Endothelial cell of umbilical vein (primary cell): ENCODE results near the gene LAD1. TPM values are rescaled to one million over a fixed set of nuclear protein-coding genes. Genes with fewer than 3 reads are reported as not detected.

Source experiments
- BruUV-seq: library from RNA; stranded (reverse); fragments of 400-500 nt; replicated peaks from 2 replicates; lab custom pipeline; 2021; lab: Mats Ljungman, UMichigan
- CTCF ChIA-PET: fragments of 300-600, 350-600 bp; sonication (Branson Sonifier 250); formaldehyde crosslinking; loops from one replicate; lab custom pipeline; 2021; ENCODE audit warnings: antibody characterized with exemption, inconsistent platforms; lab: Charles Lee
- POLR2A ChIA-PET: fragments of 300-600, 350-600 bp; sonication (Branson Sonifier 250); formaldehyde crosslinking; loops from one replicate; lab custom pipeline; 2021; ENCODE audit warnings: antibody characterized with exemption, inconsistent platforms; lab: Charles Lee
- DNase-seq: peaks from one replicate; pipeline ENCODE4 v3.0.0-alpha.2; 2011; ENCODE audit warnings: low read depth, low spot score
- FAIRE-seq: peaks from 2 replicates; lab custom pipeline; 2011; peaks lifted over from hg19 to GRCh38; lab: Jason Lieb, UNC
- H2AFZ ChIP-seq: 2 replicates; pipeline ENCODE4 v1.6.0; 2012; ENCODE audit warnings: low read depth, low read length, control low read depth, inconsistent platforms
- H3K27ac ChIP-seq: 2 replicates; pipeline ENCODE4 v1.5.1; 2011; ENCODE audit warnings: low read depth, mild to moderate bottlenecking, control low read depth, low read length, moderate library complexity; ENCODE audit not compliant: insufficient read depth
- H3K27me3 ChIP-seq, 2 experiments: 2 replicates each; pipeline versions ENCODE4 v1.6.0 to v1.6.1; 2011; ENCODE audit warnings: low read length in 2 of 2, mixed read lengths in 1 of 2; ENCODE audit not compliant: control insufficient read depth in 2 of 2, insufficient read depth in 2 of 2
- H3K36me3 ChIP-seq, 2 experiments: 2 replicates in 1 of 2; 3 replicates in 1 of 2; pipeline ENCODE4 v1.5.1; 2011; ENCODE audit warnings: low read length in 2 of 2, mild to moderate bottlenecking in 1 of 2, moderate library complexity in 1 of 2; ENCODE audit not compliant: control insufficient read depth in 2 of 2, insufficient read depth in 2 of 2; ENCODE audit errors: extremely low read depth in 1 of 2
- H3K4me1 ChIP-seq: 3 replicates; pipeline ENCODE4 v1.5.1; 2011; ENCODE audit warnings: mild to moderate bottlenecking, low read length; ENCODE audit not compliant: control insufficient read depth, insufficient read depth; ENCODE audit errors: extremely low read depth
- H3K4me2 ChIP-seq: 2 replicates; pipeline ENCODE4 v1.6.1; 2011; ENCODE audit warnings: low read length, control low read depth, mixed read lengths; ENCODE audit not compliant: insufficient read depth
- H3K4me3 ChIP-seq, 3 experiments: fragments of 200-600 bp in 1 of 3; sonication (generic), shearing (Covaris generic) in 1 of 3; replicated peaks in 1 of 3; 2 replicates each; pipeline ENCODE4 v1.5.1; 2011 to 2016; ENCODE audit warnings: control low read depth in 3 of 3, low read length in 3 of 3, mild to moderate bottlenecking in 2 of 3, inconsistent platforms in 1 of 3, low read depth in 1 of 3, moderate library complexity in 1 of 3; ENCODE audit not compliant: insufficient read depth in 1 of 3
- H3K79me2 ChIP-seq: 2 replicates; pipeline ENCODE4 v1.6.0; 2012; ENCODE audit warnings: low read length, inconsistent platforms; ENCODE audit not compliant: control insufficient read depth, insufficient read depth
- H3K9ac ChIP-seq: replicated peaks from 2 replicates; pipeline ENCODE3; 2011; ENCODE audit warnings: low read length, control low read depth; ENCODE audit not compliant: insufficient read depth; ENCODE audit errors: extremely low read depth
- H3K9me1 ChIP-seq: replicated peaks from 3 replicates; pipeline ENCODE4 v1.6.0; 2011; ENCODE audit warnings: mild to moderate bottlenecking, low read length; ENCODE audit not compliant: control insufficient read depth, insufficient read depth; ENCODE audit errors: extremely low read depth
- H3K9me3 ChIP-seq: replicated peaks from 2 replicates; pipeline ENCODE4 v1.5.1; 2012; ENCODE audit warnings: low read length, inconsistent platforms; ENCODE audit not compliant: control insufficient read depth, insufficient read depth
- H4K20me1 ChIP-seq: replicated peaks from 2 replicates; pipeline ENCODE3; 2011; ENCODE audit warnings: mild to moderate bottlenecking, low read length; ENCODE audit not compliant: control insufficient read depth, insufficient read depth; ENCODE audit errors: extremely low read depth
- CTCF ChIP-seq, 2 donors: IDR thresholded peaks; 1 replicate in 1 of 2; 2 replicates in 1 of 2; pipeline ENCODE4 v1.5.1; 2011; ENCODE audit warnings: low read length in 2 of 2, mild to moderate bottlenecking in 2 of 2, moderate library complexity in 2 of 2, control low read depth in 1 of 2, inconsistent platforms in 1 of 2, low read depth in 1 of 2; ENCODE audit not compliant: insufficient read depth in 1 of 2; ENCODE audit errors: extremely low read depth in 1 of 2
- EZH2 ChIP-seq: IDR thresholded peaks from 2 replicates; pipeline ENCODE4 v1.6.1; 2012; ENCODE audit warnings: borderline replicate concordance, low read depth, mild to moderate bottlenecking, moderate library complexity, low read length, inconsistent platforms; ENCODE audit not compliant: severe bottlenecking
- FOS ChIP-seq: IDR thresholded peaks from 2 replicates; pipeline ENCODE4 v1.6.1; 2011; ENCODE audit warnings: mild to moderate bottlenecking, low read length, moderate library complexity, borderline replicate concordance; ENCODE audit not compliant: insufficient read depth
- GATA2 ChIP-seq: IDR thresholded peaks from 2 replicates; pipeline ENCODE4 v1.7.0; 2011; ENCODE audit warnings: low read depth, mild to moderate bottlenecking, moderate library complexity, mixed read lengths, low read length; ENCODE audit not compliant: insufficient read length, insufficient read depth
- MAX ChIP-seq: IDR thresholded peaks from 2 replicates; pipeline ENCODE4 v1.6.1; 2011; ENCODE audit not compliant: insufficient read depth, insufficient read length
- MYC ChIP-seq: IDR thresholded peaks from one replicate; pipeline ENCODE4 v1.6.1; 2011; ENCODE audit warnings: mild to moderate bottlenecking, low read depth, low read length
- POLR2AphosphoS5 ChIP-seq: IDR thresholded peaks from 2 replicates; pipeline ENCODE4 v1.6.1; 2012; ENCODE audit warnings: low read depth, mild to moderate bottlenecking, control low read depth, low read length, moderate library complexity; ENCODE audit not compliant: insufficient read depth
- dilution Hi-C: fragments of 300-500 bp; cut with MboI; formaldehyde crosslinking; loops from one replicate; pipeline ENCODE4 v1.15.0; 2019; ENCODE audit warnings: low sequenced_read_pairs; ENCODE audit not compliant: extremely low pct_ligation_motif_present
- intact Hi-C: fragments of 100-400 bp; cut with micrococcal nuclease; formaldehyde crosslinking; loops from one replicate; pipeline ENCODE4 v1.10.0; 2022
- polyA plus RNA-seq, 4 experiments: library from polyadenylated mRNA; depleted of rRNA in 3 of 4; stranded (reverse) in 3 of 4; unstranded in 1 of 4; fragments of >200 nt; gene quantifications; 2 replicates each; pipeline versions ENCODE4 v1.2.1 to v1.2.3, GENCODE V29; 2011 to 2012; ENCODE audit warnings: missing spikeins in 1 of 4
- total RNA-seq: library from RNA; stranded (reverse); gene quantifications from 2 replicates; pipeline ENCODE4 v1.2.3, GENCODE V29; 2021

Gene LAD1
- total and polyA plus RNA-seq, 2 donors (not counting 3 experiments of a cell fraction or from before 2014, with no cell fraction given) = not detected

- DNase-seq (no peak), FAIRE-seq (no peak)
- H2AFZ ChIP-seq = no peak overlapping the region
- no peaks in the 10 kb centered on the region for H3K79me2 ChIP-seq
- dilution Hi-C loops = no loop called here
- no peak for TF ChIP-seq GATA2
- TF ChIP-seq EZH2 = no peak
- no peak for TF ChIP-seq MAX
- TF ChIP-seq MYC = no peak
- TF ChIP-seq CTCF (IDR thresholded peaks at IDR 0.05; ENCODE audit: extremely low read depth in 1 of 2, insufficient read depth in 1 of 2, low read depth in 1 of 2, low read length in 2 of 2) = no peak
- no peak for TF ChIP-seq FOS
- TF ChIP-seq POLR2AphosphoS5 = no peak
- CTCF ChIA-PET = no interaction called here
- H3K27ac ChIP-seq = no peak overlapping the region
- no peaks in the 10 kb centered on the region for H3K36me3 ChIP-seq
- no peaks in the 10 kb centered on the region for H3K9me3 ChIP-seq
- H3K27me3 ChIP-seq = peaks cover 0 to 5% of the 10 kb centered on the region in 2 experiments
- H3K4me1 ChIP-seq = no peaks in the 10 kb centered on the region
- H3K4me2 ChIP-seq = no peak overlapping the region
- POLR2A ChIA-PET = no interaction called here
- no peaks in the 10 kb centered on the region for H3K9me1 ChIP-seq
- H3K9ac ChIP-seq = no peak overlapping the region
- H4K20me1 ChIP-seq = no peaks in the 10 kb centered on the region
- no peak overlapping the region for H3K4me3 ChIP-seq
- intact Hi-C loops = no loop called here
- no TSS peak for BruUV-seq
Observed at GRCh38 chr1:201427963-201428362, 28.8 kb upstream of the LAD1 start.
